NCI-H1694 treated with DMSO at 0.1 percent for 48 hours (cell line): Measurements from ENCODE around the gene TMEM236.
"Not testable (repeated sequence)": the region's sequence is repeated elsewhere in the genome, so short reads cannot be mapped to it uniquely, and the experiment has no call there.

Experiments
- DNase-seq: peaks from one replicate; lab custom pipeline; 2025; lab: John Stamatoyannopoulos, UW

TMEM236 gene, protein sequence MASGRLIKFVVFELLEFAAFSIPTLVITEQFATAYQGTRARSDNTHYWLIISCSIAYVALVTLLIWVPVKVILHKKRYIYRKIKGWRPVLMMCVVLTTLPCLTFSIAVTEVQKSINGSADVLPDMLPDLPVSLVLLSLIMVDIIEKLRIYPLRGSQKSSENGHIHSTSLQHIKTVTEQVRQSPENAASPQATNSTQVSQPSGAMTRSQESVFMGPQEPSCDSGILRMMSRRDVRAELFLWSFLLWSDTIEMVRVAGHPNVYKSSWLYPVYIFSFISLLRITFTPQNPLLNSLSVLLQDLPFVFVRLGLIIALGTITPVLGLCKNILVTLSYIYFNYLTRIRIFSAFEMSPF

GRCh38 chr10:17751781-17752445, at the start of gene TMEM236:
Gene TMEM236 (plus strand): TSS chr10:17752201. CDS start chr10:17752296, 95 bp downstream.
- no peak for DNase-seq

GRCh38 chr10:17703706-17704105, 48.3 kb upstream of the TMEM236 start:
- DNase-seq = no peak

DNA sequence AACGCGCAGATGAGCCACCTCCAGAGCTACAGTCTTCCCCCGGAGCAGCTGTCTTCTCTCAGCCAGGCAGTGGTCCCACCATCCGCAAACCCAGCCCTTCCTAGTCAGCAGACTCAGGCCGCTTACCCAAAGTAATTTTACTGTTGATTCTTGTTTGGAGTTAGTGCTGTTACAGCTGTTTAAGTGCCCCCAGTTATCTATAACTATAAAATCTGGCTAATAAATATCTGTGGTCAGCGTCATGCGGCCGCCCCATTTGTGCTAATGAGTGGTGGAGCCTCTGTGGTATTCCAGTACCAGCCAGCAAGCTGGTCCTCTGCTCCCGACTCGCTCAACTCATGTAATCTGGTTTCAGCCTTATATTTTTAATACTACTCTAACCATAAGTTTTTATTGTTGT, 43.2 kb upstream of the TMEM236 start:
- no peak for DNase-seq

DNA sequence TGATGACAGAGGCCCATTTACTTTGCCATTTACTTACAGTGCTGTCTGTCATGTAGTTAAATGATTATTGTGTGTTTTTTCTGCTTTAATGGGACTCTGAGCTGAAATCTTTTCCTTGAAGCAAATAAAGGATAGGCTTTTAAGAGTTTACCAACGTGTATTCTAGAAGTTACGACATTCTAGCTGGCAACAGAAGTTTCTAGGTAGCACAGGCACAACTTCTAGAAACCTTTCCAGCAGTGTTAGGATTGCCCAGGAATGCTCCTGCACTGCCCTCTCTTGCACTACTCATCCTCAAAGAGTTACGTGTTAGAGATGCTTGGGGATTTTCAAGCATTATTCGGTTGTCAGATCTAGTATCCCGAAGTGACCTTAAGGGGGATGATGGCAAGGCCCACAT, 42.5 kb upstream of the TMEM236 start:
- no peak for DNase-seq

DNA sequence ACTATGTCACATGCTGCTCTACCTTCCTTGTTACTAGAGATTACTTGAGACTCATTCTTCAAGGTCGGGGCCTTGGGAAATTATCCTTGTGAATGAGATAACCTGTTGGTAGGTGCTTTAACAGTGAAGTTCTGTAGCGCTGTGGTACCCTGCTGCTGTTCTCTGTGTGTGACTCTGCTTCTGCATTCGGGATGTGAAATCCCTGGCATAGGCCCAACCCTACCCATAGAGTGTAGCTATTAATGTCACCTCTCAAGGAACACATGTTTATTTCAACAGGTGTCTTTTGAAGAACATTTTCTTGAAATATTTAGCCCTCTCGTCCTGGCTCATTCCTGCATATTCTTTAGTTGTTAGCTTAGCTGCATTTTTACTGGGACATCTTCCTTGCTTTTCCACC, 41.8 kb upstream of the TMEM236 start:
- no peak for DNase-seq

DNA sequence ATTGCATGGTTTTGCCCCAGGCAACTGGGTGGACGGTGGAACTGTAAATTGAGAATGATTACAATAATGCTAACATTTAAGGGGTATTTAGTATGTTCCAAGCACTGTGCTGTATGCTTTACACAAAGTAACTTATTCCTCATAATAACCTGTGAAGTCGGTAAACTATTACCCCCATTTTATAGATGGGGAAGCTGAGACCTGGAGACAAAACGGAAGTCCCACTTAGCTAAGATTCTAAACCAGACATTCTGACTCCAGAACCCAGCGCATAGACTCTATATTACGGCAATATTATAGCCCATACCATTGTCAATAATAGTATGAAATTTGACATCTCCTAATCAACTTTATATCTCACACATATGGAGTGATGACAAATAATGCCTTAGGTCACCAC, 39.9 kb upstream of the TMEM236 start:
- DNase-seq = no peak

- no peak for DNase-seq
Observed at GRCh38 chr10:17712717-17713471, 39.1 kb upstream of the TMEM236 start.

DNA sequence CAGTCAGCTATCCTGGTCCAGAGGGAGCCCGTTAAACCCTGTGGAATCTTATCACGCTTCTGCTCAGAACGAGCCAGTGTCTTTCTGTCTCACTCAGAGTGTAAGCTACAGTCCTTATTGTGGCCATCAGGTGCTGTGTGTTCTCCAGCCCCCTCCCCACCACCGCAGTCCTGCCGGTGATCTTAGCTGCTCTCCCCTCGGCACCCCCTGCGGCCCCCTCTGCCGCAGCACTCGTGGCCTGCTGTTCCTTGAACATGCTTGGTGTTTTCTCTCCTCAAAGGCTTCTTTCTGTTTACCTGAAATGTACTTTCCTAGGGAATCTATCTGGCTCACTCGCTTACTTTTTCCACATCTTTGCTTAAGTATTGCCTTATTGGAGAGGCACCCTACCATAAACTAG, 38.2 kb upstream of the TMEM236 start:
- no peak for DNase-seq

GRCh38 chr10:17716161-17716560, 35.8 kb upstream of the TMEM236 start:
- no peak for DNase-seq

DNA sequence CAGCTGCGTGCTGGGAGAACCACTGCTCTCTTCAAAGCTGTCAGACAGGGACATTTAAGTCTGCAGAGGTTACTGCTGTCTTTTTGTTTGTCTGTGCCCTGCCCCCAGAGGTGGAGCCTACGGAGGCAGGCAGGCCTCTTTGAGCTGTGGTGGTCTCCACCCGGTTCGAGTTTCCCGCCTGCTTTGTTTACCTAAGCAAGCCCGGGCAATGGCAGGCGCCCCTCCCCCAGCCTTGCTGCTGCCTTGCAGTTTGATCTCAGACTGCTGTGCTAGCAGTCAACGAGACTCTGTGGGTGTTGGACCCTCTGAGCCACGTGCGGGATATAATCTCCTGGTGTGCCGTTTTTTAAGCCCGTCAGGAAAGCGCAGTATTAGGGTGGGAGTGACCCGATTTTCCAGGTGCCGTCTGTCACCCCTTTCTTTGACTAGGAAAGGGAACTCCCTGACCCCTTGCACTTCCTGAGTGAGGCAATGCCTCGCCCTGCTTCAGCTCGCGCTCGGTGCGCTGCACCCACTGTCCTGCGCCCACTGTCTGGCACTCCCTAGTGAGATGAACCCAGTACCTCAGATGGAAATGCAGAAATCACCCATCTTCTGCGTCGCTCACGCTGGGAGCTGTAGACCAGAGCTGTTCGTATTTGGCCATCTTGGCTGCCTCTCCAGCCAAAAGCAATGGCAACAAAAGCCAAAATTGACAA, 29.5 kb upstream of the TMEM236 start:
- not testable (repeated sequence) for DNase-seq

DNA sequence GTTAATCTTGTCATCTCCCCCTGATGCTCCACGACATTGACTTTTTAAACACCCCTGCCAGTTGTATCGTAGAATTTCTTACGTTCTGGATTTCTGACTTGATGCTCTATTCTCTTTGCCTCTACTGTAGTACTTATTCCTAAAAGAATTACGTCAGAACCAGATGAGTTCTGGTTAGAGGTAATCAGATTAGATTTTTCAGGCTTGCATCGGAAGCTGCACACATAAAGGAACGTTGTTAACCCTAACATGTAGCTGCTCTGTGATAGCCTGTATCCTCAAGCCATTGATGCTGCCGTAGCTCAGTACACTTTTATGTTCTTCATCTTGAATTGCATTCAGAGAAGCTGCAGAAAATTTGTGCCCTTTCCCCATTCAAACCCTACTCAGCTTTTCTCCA, 26.3 kb upstream of the TMEM236 start:
- DNase-seq = no peak

DNA sequence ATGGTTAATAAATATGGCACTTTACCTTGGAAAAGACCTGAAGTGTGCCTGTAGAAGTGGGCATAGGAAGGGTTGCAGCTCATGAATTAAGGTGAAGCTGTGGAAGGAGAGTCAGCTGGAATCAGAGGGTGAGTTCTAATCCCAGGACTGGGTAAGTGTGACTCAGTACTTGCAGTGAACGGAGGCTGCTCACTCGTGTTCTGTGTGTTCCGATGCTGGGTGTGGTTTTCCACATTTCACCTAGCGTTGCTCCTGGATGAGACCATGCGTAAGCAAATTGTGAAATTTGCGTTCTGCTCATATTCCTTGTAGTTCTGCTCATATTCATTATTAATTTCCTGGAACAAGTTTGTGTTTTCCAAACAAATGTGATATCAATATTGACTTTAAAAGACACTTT, 22.4 kb upstream of the TMEM236 start:
- DNase-seq = no peak

DNA sequence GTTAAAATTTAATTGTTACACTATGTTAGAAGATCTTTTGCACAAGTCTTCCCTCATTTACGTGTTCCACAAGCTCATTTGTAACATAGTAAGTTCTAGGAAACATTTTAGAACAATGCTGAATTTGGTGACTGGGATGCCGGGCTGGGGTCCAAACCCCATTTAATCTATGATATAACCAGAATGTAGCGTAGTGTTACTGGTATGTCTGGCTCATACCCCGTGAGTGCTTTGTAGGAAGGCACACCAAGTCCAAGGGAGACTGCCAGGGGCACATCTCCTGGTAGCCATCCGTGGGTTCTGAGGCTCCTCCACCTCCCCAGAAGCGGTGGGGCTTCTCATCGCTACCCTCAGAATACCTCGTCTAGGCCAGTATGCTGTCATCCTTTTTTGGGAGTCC, 21.3 kb upstream of the TMEM236 start:
- no peak for DNase-seq

DNA sequence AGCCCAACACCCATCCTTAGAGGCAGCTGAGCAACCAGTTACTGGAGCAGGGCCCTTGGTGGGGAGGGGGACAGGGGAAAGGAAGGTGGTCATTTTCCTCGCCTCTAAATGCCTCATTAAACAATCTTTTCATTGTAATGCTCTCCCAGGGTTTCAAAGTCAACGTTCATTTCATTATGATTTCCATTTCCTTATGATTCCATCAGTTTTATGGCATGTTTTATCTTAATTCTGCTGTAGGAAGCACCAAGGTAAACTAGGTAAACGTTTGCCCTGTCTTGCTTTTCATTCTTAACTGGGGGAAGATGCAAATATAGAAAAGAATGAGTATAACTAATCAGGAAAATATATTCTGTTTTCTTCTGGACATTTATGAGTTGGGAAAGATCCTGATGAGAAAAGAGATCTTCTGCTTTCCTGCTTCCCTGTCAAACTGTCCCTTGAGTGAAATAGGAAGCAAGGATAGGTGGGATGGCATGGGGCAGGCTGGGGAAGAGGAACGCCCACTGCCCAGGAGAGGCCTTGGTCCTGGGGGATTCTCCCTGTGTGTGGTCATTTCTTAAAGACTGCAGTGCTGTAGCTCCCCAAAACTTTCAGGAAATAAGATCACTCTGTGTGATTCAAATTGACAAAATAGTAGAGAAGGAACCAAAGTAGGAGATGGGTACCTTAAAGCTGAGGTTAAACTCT, 20.5 kb upstream of the TMEM236 start:
- no peak for DNase-seq

- DNase-seq = no peak
Observed at GRCh38 chr10:17733620-17734019, 18.4 kb upstream of the TMEM236 start.

- peak; percentile 57 for DNase-seq
Observed at GRCh38 chr10:17734432-17735080, 17.4 kb upstream of the TMEM236 start.

- peak; percentile 25 for DNase-seq
Observed at GRCh38 chr10:17735166-17735941, 16.6 kb upstream of the TMEM236 start.

GRCh38 chr10:17736223-17736622, 15.8 kb upstream of the TMEM236 start:
- no peak for DNase-seq

DNA sequence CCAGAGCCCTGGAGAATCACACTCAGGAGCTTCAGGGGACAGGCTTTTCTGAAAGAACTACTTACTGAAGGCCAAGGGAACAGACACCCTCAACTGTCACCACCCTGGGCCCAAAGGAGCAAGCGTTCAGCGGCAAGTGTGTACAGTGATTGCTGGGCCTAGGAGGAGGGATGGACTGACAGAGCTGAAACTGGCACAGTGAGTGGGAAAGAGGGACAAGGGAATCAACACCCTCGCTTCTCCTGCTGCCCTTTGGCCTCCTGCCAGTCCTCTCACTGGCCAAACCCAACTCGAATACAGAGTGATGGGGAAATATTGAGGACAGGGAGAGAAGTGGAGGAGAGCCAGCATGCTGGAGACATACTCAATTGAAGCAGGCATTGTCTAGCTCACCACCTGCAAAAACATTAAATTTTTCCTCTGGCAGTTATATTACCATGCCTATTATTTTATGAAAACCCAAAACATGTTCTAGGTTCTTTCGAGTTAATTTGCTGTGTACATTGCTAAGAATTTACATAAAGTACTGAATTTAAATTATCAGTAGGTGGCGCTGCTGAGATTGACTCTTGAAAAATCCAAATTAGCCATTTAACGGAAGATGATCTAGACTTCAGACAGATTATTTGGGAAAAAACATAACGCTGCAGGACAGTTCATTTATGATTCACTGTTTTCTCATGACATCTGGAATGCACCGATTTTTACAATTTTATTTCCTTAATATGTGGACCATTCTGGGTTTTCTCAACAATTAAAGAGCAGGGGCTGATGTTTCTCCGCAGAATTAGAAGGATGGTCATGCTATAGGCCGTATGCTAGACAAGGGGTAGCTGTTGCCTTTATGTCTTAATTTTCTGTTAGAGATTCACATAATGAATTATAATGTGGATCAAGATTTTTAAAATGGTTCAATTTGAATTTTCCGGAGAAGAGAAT, 14.7 kb upstream of the TMEM236 start:
- peak; percentile 40 for DNase-seq
